ENCODE results near the gene KDM1B.

KDM1B gene

GRCh38 chr6:18264923-18265377, 109.7 kb downstream of the KDM1B start:
- DNase-seq: no peak

DNA sequence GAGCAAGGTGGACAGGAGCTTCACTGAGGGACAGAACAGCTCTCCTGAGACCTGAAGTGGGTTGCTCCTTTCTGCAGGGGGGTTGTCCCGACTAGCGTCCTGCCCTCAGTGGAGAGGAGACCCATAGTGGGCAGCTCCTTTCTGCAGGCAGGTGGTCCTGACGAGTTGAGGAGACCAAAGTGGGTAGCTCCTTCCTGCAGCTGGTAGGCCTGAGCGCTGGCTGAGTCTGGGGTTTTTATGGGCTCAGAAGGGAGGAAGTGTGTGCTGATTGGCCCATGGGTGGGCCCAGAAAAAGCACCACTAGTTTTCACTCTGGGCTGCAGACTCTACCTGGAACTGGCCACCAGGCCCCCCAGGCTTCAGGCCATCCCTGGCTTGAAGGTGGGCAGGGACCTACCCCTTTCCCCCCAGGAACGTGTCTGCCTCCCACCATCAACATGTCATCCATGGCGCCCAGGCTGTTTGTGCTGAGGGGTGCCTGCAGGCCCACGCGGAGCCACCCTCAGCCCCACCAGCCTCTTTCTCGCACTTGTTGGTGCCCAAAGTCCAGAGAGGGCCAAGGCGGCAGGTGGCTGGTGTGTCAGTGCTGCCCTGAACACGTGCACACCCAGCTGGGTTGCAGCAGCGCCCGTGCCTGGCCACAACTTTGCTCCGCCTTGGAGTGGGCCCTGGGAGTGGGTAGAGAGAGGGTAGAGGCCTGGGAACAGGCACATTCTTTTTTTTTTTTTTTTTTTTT, 110.7 kb downstream of the KDM1B start:
- no peak for DNase-seq

GRCh38 chr6:18266523-18266912, 111.3 kb downstream of the KDM1B start:
- no peak for DNase-seq

DNA sequence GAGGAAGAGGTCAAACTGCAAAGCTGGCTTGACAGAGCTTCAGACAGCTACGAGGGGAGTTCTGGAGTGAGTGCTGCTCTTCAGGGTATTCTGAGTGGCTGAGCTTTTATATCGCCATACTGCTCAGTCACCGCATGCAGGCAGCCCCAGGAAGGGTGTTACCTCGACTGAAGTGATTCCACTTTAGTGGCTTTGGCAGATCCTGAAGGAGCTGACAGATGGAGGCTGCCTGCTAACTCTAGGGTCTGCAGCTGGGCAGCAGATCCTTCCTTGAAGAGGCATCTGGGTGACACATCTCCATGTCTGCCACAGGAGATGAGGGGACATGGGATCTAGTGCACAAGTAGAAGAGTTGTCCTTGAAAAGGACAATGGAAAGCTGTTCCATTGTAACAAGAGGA, 112.8 kb downstream of the KDM1B start:
- no peak for DNase-seq

DNA sequence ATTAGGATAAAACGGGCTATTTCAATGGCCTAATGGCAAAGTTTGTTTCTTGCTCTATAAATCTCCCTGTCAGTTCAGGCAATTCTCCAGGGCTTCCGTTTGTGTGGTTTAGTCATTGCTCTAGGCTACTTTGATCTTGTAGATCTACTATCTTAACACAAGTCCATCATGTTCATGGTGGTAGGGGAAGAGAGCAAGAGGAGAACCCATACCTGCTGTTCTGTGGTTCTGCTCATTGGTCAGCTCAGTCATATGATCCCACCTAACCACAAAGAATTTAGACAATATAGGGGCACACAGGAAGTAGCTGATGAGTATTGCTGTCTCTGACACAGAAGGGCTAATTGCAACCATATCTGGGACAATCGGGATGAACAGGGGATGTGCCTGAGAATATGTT, 114.0 kb downstream of the KDM1B start:
- DNase-seq: no peak

DNA sequence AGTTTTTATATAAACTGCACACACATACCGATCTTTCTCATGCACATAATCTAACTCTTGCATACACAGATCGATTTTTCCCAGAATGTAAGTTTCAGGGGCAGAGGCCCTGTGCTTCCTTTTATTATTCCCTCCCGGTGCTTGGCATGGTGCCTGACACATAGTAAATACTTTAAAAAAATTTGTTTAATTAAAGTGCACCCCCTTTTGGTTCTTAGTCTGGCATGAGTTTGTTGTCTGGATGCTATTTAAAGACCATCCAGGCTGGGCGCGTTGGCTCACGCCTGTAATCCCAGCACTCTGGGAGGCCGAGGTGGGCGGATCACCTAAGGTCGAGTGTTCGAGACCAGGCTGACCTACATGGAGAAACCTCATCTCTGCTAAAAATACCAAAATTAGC, 114.5 kb downstream of the KDM1B start:
- DNase-seq: no peak

GRCh38 chr6:18270216-18270615, 115.0 kb downstream of the KDM1B start:
- no peak for DNase-seq
